ENCODE results near the gene FCN2.

DNA sequence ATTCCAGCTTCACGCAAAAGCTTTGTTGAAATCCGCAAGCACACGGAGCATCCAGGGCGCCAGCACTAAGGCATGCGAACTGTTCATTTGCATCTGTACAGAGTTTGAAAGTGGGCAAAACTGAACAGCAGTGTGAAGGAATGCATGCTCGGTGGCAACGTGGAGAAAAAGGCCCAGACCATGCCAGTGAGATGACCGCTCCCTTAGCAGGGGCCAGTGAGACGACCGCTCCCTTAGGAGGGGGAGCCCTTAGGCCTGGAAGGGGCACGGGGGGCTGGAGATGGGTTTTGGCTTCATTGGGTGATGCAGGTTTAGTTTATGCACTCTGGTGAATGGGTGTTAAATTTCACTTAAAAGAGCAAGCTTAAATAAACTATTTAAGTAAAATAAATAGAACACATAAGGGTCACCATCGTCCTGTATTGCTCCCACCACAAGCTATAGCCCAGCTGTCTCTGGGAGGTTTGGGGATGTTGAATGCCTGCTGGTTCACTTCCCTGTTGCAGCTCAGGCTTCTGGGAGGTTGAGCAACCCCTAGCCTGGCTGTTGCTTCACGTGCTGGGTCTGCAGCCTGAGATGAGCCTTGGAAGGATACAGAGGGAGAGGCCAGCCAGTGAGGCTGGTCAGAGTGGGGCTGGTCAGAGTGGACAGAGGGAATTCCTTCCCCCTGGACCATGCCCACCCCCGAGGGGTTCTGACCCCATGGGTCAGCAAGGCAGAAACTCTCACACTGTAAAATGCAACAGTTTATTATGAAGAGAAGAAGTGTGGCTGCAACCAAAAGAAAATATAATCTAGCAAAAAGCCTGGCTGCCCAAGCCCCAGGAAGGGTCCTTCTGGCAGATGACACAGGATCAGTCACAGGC, 41.7 kb downstream of the FCN2 start:
- TF ChIP-seq CTCF (IDR thresholded peaks at IDR 0.05) (no peak), POLR2A (IDR thresholded peaks at IDR 0.05) (no peak)

Data from esophagus squamous epithelium (tissue), 4 donors.